GM18873 (cell line): ENCODE data around the gene THOP1.

Experiments used
- ATAC-seq: cut with Tn5 transposase; IDR thresholded peaks from one replicate; pipeline ENCODE4 v1.9.1; 2021; ENCODE audit warnings: mild to moderate bottlenecking, moderate library complexity, moderate number of reproducible peaks; ENCODE audit not compliant: unreplicated experiment, low FRiP score

The THOP1 gene

DNA sequence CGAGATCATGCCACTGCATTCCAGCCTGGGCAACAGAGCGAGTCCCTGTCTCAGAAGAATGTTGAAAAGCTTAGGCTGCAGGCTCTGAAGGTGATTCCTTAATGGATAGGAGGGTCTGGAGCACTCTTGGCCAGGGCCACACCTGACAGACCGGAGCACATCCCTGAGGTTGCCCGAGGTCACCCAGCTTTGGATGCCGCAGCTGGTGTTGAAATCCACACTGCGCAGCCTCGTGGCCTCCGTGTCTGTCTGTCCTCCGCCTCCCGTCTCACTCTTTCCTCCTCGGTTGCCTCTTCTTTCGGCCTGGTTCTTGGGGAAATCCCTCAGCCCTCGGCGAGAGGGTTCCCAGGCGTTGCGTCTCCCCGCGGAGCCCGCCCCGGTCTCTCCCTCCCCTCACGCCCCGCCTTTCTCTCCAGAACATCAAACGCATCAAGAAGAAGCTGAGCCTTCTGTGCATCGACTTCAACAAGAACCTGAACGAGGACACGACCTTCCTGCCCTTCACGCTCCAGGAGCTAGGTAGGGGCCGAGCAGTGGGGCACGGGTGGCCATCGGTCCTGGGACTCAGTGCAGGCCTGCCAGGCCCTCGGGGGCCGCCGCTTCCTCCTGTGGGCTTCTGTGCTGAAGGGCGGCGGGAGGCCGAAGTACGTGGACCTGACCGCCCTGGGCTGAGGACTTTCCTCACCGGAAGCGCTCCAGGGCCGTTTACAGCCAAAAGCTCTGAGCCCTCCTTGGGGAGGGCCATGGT, 14.1 kb downstream of the THOP1 start:
- no peak for ATAC-seq

DNA sequence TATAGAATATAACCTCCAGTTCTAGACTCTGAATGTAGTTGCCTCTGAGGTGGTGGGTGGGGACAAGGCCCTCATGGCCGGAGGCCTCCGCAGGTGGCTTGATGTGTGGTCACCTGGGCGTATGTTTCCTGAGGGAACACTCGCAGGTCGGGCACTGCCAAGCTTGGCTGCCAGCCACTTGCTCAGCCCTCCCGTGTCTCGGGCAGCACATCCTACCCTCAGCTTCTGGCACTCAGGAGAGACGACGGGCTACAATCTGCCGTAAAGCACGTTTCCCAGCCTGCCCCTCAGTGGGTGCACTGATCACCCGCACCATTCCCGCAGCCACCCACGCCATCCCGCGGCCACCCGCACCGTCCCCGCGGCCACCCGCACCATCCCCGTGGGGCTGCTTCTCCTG, 15.2 kb downstream of the THOP1 start:
- no peak for ATAC-seq

DNA sequence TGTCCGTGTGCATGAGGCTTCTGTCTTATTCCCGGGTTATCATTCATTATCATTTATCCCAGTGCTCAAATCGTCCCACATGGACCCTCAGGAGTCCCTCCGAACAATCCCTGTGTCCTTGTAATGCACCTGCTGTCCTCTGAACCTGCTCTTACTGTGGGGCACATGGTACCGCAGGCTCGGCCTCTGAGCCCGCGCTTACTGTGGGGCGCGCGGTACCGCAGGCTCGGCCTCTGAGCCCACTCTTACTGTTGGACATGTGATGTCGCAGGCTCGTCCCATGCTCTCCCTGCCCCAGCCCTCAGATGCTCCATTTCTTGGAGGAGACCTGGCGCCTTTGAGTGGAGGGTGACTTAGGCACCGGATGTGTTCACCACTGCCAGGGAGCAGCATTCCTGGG, 17.5 kb downstream of the THOP1 start:
- no peak for ATAC-seq

DNA sequence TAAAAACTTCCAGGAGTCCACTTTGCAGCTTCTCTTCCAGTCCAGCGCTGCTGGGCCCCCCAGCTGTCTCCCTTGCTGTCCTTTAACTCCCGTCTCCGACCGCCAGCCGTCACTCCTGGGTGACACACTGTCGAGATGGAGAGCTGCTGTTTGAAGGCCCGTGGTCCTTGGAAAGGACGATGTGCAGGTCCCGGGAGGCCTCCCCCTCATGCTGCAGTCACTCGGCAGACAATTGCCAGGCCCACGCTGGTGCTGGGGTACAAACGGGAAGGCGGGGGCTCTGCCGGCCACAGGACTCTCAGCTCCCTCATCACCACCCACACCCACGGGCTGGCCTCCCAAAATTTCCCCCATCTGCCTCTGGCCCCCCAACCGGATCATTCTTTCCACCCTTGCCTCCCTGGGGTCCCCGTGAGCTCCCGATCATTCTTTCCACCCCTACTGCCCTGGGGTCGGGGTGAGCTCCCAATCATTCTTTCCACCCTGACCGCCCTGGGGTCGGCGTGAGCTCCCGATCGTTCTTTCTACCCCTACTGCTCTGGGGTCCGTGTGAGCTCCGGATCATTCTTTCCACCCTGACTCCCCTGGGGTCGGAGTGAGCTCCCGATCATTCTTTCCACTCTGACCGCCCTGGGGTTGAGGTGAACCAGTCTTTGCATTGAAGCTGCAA, 18.3 kb downstream of the THOP1 start:
- ATAC-seq, result no peak

DNA sequence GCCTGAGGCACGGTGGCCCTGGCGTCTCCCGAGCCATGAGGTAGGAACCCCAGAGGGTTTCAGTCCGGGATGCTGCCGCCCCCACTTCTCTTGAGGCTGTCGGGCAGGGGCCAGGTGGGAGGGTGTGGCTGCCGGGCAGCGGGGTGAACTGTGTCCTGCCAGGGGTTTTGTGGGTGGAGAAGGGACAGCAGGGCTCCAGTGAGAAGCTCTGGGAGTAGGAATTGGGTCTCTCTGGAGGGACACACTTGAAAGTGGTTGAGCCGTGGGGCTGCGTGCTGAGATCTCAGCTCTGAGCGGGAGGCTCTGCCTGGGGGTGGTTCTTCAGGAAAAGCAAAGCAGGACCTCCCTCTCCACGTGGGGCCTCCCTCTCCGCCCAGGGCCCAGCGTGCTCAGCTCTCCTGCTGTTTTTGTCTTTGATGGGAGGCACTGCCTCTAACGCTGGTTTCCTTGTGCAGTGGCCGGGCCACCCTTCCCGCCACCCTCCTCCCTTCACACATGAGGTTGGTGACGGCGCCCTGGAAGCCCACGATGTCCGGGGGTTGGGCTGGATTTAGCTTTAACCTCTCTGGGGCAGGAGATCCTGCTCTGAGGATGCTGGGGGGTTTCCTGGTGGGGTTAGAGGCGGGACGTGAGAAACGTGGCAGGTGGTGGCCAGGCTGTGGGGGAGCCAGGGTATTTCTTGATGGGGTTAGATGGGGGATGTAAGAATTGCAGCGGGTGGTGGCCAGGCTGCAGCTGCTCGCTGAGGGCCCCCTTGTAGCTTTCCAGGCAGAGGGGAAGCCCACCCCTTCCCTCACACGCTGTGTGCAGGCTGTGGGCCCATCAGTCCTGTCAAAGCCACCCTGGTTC, 19.1 kb downstream of the THOP1 start:
- ATAC-seq, result no peak

DNA sequence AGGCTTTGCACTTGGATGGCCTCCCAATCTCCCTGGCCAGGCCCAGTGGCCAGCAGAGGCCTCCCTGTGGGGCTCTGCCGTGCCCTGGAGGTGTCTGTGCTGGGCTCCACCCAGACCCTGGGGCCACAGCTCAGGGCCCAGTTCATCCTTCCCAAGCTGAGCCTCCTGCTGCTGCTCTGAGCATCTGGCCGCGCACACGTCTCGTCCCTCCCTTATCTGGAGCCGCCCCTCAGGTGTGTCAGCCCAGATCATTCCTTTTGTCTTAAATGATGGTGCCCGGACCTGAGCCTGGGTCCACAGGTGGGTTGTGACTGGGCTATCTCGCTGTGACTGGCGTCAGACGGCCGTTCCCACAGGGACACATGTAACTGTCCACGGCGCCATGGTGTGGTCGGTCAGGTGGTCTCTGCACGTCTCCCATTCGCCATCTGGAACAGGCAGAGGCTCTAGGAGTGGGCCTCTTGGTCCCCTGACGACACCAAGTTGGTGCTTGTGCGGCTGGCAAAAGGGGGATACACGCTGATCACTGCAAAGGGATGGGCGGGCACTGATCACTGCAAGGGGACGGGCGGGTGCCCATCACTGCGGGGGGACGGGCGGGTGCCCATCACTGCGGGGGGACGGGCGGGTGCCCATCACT, 20.1 kb downstream of the THOP1 start:
- no peak for ATAC-seq

DNA sequence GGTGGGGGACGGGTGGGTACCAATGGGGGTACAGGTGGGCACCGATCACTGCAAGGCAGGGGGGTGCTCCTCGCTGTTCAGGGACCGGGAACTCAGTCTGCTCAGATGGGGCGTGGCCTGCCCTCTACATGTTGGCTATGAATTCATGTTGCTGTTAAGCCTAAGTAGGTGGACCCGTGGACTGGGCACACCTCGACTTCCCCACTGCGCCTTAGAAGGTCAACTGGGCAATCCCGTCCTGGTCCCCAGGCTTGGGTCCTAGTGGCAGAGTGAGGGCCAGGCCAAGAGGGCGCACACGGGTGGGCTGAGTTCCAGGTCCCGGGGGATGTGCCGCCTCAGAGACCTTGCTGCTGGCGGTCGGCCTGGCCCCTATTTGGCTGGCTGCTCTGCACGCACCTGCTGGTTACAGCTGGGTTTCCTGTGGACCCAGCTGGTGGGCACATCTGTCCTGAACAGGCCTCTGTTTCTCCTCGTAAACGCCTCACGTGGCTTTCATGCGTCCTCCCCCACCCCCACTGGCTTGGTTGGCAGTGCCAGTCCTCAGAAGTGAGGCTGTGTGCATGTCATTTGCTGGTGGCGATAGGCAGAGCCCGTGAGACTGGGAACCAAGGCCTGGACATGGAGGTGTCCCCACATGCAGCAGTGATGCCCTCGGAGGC, 20.8 kb downstream of the THOP1 start:
- ATAC-seq, result no peak

DNA sequence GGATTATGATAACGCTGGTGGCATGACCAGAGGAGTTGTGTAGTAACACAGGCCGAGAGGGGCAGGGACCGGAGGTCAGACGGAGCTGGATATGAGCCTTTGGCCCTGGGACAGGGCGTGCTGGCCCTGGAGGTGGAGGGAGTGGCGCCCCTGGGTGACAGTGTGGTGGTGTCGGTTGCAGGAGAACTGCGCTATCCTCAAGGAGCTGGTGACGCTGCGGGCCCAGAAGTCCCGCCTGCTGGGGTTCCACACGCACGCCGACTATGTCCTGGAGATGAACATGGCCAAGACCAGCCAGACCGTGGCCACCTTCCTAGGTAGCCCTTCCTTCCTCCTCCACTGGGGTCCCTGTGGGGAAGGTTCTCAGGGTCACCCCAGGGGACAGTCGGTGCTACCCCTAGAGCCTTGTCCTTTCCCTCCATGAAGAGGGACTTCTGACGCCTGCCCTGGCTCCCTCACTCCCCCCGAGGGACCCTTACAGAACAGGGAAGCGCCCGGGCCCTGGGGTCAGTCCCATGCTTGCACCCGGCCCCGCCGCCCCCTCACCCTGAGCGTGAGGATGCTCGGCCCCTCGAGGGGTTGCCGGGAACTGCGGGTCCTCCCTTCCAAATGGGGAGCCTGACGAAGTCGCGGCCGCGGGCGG, 21.6 kb downstream of the THOP1 start:
- no peak for ATAC-seq

DNA sequence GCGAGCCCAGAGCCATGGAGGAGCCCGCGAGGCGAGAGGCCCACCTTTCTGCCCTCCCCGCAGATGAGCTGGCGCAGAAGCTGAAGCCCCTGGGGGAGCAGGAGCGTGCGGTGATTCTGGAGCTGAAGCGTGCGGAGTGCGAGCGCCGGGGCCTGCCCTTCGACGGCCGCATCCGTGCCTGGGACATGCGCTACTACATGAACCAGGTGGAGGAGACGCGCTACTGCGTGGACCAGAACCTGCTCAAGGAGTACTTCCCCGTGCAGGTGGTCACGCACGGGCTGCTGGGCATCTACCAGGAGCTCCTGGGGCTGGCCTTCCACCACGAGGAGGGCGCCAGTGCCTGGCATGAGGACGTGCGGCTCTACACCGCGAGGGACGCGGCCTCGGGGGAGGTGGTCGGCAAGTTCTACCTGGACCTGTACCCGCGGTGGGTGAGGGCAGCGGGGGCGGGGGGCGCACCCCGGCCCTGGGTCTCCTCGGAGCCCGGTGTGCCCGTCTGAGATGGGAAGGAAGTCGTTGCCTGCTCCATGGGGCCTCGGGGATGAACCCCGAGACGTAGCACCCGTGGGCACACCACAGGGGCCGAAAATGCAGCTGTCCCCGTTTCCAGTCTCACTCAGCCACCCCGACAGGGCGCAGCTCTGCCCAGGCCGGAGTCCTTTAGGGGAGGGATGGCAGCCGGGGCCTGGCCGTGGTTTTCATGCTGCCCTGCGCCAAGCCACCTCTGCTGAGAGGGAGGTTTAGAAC, 22.3 kb downstream of the THOP1 start:
- ATAC-seq, result no peak

DNA sequence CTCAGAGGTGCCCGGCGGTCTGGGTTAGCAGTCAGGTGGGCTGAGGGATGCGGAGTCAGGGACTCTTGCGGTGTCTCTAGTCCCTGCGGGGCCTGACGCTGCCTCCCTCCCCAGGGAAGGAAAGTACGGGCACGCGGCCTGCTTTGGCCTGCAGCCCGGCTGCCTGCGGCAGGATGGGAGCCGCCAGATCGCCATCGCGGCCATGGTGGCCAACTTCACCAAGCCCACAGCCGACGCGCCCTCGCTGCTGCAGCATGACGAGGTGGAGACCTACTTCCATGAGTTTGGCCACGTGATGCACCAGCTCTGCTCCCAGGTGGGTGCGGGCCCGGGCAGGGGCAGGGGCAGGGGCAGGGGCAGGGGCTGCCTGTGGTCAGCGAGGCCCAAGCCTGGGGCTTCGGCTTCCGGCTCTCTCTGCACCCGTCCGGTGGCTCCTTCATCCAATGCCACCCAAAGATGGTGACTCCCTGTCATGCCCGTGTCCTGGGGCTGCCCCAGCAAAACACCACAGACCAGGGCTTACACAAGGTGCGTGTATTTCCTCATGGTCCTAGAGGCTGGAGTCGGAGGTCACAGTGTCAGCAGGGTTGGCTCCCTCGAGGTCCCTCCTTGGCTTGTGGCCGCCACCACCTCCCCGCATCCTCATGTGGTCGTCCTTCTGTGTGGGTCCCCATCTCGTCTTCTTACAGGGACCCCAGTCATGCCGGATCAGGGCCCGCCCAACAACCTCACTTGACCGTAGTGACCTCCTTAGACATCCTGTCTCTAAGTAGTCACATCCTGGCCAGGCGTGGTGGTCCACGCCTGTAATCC, 23.0 kb downstream of the THOP1 start:
- no peak for ATAC-seq

DNA sequence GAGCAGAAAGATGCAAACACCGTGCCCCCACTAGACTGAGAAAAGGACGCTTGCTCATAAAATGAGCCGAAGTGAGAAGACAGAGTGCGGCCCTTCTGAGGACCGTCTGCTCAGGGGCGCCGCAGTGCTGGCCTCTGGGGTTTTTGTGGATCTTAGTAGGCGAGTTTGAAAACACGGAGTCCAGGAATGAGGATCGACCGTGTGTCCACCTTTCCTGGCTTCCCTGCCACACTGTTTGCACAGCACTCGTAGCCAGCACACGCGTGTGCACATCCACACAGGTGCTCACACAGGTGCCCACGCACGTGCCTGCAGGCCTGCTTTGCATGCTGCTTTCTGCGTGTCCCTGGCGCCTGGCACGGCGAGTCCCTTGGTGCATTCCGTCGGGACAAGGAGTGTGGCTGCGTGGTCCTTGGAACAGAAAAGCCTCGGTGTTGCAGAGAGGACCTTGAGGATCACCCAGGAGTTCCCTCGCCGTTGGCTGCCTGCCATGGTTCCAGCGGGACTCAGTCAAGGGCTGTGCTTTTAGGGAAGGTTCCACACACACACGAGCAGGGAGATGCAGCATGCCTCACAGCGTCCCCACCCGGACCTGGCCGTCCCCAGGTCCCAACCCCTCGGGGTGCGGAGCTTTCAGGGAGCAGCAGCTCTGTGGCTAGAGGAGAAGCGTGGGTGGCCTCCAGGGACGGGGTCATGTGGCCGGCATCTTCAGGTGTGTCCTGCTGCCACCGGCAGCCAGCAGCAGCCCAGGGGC, 24.3 kb downstream of the THOP1 start:
- no peak for ATAC-seq

DNA sequence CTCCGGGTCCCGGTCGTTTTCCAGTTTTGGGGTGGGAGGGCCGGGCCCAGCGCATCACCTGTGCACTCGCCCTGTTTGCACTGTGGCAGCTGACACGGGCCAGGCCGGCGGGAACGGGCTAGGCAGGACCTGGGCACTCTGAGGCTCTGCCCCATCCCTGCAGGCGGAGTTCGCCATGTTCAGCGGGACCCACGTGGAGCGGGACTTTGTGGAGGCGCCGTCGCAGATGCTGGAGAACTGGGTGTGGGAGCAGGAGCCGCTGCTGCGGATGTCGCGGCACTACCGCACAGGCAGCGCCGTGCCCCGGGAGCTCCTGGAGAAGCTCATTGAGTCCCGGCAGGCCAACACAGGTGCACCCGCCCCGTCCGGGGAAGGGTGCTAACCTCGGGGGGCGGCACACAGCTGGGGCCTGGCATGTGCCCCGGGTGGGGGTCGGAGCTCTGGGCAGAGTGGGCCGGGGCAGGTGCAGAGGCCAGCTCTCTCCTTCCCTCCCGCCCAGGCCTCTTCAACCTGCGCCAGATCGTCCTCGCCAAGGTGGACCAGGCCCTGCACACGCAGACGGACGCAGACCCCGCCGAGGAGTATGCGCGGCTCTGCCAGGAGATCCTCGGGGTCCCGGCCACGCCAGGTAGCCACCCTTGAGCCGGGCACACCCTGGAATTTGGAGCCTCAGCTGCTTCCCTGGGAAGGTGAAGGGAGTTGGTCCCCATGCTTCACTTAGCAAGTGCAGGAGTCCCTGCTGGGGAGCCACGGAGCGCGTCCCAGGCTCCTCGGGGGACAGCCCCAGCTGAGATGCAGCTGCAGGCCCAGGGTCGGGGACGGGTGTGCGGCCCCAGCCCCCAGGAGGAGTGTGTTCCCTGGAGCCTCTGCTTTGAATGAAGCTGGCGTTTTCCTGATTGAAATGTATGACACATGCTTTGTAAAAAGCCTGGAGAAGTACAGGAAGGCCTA, 25.1 kb downstream of the THOP1 start:
- ATAC-seq, result no peak

DNA sequence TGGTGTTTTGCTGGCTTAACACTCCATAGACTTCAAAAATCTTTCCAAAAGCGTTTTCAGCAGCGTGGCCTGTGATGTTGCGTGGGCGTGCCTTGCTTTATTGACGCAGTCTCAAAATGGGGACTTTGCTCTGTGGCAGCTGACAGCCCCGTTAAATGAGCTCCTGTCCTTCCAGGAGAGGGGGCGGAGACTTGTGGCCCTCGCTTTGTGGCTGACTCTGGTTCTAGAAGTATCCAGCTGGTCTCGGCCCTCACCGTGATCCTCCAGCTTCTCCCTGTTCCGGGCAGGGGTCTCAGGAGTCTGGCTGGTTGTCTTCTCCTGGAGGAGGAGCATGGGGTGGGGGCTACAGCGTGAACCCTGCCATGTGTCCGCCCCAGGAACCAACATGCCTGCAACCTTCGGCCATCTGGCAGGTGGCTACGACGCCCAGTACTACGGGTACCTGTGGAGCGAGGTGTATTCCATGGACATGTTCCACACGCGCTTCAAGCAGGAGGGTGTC, 26.0 kb downstream of the THOP1 start:
- ATAC-seq, result no peak

DNA sequence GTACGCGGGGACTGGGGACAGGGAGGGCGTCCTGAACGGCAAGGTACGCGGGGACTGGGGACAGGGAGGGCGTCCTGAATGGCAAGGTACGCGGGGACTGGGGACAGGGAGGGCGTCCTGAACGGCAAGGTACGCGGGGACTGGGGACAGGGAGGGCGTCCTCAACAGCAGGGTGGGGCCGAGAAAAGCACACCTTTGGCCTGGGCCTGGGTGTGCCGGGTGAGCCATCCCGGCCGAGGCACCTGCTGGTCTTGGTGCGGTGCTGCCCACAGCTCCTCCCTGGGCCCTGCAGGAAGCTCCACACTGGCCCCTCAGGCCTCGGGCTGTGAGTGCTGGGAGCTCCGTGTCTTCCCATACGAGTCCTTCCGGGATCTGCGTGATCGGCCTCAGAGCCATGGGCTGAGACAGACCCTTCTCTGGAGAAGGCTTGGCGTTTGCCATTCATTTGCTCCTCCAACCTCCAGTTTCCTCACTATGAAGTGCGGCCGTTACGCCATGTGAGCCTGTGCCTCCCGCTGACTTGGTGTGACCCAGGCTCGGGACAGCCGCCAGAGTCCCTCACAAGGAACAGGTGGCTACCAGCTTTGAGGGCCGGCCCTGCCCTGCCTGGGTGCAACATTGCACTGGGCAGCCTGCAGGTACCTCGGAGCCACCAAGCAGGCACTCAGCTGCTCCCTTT, 26.6 kb downstream of the THOP1 start:
- ATAC-seq, result no peak

DNA sequence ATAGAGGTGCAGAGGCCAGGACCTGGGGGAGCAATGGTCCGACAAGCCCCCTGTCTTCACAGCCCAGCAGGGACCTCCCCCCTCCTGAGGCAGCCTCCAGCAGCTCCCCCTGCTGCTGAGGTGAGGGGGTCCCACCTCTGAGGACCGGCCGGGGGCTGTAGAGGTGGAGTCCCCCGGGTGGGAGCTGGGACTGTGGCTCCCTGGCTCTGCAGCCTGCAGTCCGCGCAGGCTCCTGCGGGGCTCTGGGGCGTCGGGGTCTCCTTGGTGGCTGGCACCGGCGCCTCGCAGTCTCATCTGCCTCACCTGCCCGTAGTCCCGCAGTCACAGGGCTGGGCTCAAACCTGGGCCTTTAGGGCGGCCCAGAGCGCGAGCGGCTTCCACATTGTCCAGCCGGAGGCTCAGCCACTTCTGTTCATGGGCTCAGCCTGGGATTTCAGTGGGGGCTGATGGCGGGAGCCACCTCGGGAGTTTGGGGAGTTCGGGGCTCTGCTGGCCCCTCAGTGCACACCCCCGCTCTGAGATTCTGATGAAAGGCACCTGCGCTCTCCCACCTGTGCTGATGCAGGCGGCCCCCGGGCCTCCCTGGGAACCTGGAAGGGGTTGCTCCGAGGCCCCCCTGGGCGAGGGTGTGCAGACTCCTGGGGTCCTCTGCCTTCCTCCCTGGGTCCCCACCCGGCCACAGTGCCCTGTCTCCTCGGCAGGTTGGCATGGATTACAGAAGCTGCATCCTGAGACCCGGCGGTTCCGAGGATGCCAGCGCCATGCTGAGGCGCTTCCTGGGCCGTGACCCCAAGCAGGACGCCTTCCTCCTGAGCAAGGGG, 27.3 kb downstream of the THOP1 start:
- ATAC-seq, result no peak
